NCI-H2107 treated with DMSO at 0.1 percent for 48 hours (cell line): ENCODE results near the gene SLITRK1.
A peak's percentile ranks its signal among the peaks of the same experiment; 100 is the strongest.

Experiments used
- DNase-seq: peaks from one replicate; lab custom pipeline; 2025; ENCODE audit not compliant: unreplicated experiment; lab: John Stamatoyannopoulos, UW

Gene SLITRK1, protein sequence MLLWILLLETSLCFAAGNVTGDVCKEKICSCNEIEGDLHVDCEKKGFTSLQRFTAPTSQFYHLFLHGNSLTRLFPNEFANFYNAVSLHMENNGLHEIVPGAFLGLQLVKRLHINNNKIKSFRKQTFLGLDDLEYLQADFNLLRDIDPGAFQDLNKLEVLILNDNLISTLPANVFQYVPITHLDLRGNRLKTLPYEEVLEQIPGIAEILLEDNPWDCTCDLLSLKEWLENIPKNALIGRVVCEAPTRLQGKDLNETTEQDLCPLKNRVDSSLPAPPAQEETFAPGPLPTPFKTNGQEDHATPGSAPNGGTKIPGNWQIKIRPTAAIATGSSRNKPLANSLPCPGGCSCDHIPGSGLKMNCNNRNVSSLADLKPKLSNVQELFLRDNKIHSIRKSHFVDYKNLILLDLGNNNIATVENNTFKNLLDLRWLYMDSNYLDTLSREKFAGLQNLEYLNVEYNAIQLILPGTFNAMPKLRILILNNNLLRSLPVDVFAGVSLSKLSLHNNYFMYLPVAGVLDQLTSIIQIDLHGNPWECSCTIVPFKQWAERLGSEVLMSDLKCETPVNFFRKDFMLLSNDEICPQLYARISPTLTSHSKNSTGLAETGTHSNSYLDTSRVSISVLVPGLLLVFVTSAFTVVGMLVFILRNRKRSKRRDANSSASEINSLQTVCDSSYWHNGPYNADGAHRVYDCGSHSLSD

DNA sequence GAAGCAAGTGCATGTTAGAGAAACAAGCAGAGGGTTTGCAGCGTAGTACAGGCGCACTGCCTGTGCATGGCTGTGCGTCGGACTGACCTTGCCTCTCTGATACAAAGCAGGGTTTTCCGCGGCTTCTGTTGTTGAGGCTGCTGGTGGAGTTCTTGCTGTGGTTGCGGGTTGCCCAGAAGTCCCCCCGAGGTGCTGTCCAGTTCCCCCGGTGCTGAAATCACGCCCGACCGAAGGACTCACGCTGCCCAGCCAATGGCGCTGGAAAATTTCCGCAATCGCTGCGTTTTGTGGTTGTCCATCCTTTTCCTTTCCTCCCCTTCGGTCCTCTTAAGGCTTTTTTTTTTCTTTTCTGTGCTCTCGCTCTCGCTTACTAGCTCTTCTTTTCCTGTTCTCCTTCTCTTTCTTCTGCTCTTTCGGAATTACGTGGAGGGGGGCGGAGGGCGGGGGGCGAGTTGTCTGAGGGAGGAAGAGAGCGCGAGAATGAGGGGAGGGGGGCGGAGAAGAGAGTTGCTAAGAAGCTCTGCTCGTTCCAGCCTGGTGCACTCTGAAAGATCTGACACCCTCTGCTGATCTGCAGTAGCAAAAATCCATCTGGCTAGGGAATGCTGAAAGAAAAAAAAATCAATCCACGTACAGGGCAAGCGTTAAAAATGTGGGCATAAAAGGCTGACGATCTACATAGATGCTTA lies at the start of gene SLITRK1:
SLITRK1 (minus strand) TSS at position 558 of the 689 bp plus-strand sequence. CDS start 967 bp downstream, outside the sequence.
- DNase-seq, result peak; percentile 43

DNA sequence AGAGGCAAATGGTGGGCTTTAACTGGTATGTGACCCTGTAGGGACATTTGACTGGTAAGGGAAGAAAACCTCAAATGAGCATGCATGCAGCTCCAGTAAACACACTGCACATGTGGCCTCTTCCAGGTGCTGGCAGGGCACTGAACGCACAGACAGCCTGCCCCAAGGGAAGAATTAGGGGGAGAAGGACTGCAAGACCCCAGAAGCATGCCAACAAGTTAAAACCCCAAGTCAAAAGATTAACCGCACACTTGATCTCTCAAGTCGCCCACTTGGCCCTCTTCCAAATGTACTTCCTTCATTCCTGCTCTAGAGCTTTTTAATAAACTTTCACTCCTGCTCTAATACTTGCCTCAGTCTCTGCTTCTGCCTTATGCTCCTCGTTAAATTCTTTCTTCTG lies 46.9 kb upstream of the SLITRK1 start:
- no peak for DNase-seq

DNA sequence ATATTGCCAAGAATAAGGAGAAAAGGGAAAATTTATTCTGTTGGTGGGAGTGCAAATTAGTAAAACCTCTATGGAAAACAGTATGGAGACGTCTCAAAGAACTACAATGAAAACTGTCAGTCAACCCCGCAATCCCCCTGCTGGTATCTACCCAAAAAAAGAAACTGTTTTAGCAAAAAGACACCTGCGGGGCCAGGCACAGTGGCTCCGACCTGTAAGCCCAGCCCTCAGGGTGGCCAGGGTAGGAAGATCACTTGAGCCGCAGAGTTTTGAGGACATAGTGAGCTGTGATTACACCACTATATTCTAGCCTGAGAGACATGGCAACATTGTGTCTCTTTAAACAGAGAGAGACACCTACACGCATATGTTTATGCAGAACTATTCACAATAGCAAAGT lies 37.5 kb upstream of the SLITRK1 start:
- DNase-seq, result no peak

DNA sequence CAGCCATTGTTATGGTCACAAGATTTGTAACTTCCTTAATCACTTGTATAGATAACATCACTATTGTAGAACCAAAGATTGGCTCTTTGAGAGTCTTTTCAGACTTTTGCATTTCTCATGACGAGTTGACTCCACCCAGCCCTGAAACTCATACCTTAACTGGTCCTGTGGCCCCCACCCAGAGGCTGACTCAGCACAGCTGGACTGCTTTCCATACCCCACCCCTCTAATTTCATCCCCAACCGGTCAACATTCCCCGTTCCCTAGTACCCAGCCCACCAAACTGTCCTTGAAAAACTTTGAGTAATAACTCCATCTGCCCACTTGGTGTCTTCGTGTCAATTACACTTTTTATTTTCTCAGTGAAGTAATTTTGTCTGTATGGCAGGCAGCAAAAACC lies 32.1 kb upstream of the SLITRK1 start:
- DNase-seq, result no peak

DNA sequence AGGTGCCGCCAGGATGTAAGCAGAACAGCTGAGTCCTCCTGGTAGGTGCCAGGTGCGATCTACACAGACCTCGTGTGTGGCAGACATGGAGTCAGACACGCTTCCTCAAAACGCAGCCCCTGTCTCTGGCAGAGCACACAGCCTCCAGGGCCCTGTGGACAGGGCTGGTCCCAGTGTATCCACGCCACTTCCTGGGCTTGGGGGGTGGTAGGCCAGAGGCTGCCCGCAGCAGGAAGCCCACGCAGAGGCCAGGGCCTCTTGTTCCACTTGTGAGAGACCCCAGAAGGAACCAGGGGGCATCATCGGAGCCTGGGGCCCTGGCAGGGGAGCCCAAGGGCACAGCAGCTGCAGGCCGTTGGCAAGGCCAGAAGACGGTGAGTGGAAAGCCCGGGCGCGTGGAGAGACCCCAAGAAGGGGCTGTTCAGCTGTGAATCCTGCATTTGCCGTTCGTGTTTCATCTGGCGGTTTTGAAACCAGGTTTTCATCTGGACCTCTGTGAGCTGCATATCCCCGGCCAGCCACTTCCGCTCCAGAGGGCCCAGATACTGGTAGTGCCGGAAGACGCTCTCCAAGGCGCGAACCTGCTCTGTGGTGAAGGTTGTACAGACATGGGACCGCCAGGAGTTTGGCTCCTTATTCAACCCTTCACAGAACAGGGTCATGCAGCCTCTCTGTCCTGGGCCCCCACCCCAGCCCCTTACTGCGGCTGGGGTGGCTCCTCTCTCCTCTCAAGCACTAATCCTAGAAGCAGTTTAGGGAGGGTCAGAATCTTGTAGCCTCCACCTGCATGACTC lies 25.1 kb upstream of the SLITRK1 start:
- no peak for DNase-seq

DNA sequence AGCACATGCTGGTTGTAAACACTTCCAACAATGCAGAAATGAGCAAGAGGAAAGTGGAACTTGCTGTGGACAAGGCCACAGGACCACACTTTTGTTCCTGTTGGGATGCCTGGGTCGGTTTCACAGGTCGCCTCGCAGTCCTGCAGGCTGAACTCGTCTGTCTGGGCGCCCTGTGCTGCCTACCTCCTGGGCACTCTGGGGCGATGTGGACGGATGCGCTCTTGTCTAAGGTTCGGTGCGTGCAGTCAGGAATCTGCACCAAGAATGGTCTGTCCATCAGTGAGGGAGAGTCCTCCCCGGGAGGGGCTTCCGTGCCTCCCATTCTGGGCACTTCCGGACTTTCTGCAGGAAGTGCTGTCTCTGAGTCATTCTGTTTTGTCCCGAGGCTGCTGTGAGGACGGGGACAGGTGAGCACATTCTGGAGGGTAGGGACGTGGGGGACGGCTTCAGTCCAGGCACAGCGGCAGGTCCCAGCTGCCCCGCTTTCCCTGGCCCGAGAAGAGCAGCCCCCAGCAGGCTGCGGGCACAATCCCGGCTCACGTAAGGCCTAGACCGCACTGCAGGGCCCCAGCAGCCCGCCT lies 24.1 kb upstream of the SLITRK1 start:
- DNase-seq, result no peak

DNA sequence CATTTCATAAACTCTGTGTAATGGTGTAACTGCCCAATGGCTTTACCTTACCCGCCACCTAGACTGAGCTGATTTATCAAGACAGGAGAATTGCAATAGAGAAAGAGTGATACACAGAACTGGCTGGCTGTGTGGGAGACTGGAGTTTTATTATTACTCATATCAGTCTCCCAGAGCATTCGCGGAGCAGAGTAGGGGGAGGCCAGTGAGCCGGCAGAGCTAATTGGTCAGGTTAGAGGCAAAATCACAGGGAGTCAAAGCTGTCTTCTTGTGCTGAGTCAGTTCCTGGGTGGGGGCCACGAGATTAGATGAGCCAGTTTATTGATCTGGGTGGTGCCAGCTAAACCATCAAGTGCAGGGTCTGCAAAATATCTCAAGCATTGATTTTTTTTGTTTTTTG lies 23.4 kb upstream of the SLITRK1 start:
- no peak for DNase-seq

DNA sequence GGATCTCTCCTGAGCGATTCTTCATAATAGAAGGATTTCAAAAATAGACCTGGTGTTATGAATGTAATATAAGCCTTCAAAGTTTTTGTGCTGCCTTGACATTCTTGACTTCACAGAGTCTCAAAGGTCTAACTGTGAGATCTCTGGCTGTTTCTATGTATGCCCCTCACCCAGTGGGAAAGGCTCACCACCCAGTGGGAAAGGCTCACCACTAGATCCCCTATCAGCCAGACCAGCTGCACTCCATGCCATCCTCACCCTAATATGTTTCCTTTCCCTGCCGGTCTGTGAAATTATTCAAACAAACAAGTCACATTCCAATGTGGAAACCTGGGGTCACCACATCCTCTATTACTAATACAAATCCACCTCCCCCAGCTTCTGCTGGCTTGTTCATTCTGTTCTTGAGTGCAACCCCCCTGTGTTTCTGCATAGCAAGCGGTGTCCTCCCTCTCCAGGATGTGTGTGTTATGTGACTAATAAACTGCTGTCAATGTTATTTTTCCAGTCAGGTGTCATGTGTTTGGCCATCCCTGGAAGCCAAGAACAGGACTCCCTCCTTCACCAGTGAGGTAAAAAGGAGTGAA lies 13.8 kb upstream of the SLITRK1 start:
- DNase-seq, result no peak

DNA sequence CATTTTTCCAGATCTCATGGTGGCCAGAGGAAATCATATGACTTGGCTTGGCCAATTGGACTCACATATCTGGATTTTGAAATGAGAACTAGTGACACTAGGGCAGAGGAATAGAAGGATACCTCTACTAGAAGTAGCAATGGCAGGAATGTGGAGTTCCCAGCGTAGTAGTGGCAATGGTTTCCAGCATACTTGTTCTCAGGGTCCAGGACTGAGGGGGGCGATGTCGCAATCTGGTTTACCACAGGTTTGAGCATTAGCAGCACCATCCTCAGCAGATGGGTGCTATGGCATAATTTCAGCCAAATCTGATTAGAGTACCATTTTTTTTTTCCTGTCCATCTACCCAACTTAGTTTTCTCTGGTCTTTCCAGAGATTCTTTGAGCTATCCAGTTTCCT lies 8.1 kb upstream of the SLITRK1 start:
- DNase-seq, result no peak

DNA sequence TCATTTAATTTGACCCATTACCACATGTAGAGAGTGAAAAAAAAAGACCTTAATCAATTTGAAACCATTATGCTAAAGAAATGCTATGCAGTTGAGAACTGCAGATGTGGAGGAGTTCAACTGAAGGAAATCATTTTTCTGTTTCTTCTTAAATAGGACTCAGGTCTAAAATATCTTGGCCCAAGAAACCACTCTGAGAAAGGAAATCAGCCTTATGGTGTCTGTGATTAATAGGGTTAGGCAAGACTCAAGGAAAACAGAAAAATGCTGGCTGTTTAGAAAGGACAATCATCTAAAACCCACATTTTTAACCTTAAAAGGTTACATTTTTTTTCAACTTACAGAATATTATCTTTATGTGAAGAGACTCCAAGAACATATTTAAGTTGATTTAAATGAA lies 1.9 kb upstream of the SLITRK1 start:
- no peak for DNase-seq

DNA sequence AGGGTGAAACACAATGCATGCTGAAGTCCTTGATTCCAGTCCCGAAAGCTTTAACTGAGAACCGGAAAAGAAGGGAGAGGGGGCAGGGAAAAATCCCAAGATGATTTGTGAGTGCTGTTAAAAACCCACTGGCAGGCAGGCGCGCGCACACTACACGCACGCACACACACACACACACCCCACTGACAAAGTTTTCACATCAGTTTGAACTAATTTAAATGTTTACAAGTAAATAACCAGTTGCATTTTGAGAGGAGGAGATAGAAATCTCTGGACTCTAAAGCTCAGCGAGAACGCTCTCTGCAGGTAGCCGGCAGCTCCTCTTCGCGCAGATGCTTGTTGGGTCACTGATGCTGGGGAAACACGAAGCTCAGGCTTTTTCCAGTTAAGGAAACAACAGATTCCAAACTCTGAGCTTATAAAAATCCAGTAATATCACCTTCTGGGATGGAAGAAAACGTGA lies 818 bp upstream of the SLITRK1 start:
- DNase-seq, result no peak

DNA sequence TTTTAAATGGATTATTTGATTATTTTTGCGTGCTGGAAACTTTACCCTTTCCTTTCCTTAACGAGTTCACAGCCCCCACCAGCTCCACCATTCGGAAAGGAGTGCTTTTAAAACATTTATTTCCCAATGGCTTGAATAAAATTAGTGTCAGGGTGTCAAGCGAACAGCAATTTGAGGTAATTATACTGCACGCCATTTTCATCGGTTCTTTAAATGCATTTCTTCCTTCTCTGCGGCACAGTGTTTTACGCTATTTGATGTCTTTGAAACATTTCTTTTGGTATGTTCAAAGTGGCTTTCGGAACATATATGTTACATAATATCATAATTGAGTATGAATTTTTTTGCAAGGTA lies 309 bp upstream of the SLITRK1 start:
- DNase-seq, result no peak

DNA sequence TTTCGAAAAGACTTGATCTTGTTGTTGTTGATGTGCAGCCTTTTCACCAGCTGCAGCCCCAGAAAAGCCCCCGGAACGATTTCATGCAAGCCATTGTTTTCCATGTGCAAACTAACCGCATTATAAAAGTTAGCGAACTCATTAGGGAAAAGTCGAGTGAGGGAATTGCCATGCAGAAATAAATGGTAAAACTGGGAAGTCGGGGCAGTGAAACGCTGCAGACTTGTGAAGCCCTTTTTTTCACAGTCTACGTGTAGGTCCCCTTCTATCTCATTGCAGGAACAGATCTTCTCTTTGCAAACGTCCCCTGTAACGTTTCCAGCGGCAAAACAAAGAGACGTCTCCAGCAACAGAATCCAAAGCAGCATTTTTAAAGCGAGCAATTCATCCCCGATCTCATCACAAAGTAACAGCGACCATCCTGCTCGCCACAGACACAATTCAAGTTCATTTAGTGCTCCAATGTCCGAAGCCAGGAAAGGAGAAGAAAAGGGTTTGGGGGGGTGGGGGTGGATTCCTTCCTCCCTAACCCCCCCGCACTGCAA lies 1.1 kb downstream of the SLITRK1 start:
- no peak for DNase-seq

DNA sequence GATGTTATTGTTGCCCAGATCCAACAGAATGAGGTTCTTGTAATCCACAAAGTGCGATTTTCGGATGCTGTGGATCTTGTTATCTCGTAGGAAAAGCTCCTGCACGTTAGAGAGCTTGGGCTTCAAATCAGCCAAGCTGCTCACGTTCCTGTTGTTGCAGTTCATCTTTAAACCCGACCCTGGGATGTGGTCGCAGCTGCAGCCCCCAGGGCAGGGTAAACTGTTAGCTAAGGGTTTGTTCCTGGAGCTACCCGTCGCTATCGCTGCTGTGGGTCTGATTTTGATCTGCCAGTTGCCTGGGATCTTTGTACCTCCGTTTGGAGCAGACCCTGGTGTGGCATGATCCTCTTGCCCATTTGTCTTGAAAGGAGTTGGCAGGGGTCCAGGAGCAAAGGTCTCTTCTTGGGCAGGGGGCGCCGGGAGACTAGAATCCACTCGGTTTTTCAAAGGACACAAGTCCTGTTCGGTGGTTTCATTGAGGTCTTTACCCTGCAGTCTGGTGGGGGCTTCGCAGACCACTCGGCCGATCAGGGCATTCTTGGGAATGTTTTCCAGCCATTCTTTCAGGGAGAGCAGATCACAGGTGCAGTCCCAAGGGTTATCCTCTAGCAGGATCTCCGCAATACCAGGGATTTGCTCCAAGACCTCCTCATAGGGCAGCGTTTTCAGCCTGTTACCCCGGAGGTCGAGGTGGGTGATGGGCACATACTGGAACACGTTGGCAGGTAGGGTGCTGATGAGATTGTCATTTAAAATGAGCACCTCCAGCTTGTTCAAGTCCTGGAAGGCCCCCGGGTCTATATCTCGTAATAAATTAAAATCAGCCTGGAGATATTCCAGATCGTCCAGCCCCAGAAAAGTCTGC lies 1.8 kb downstream of the SLITRK1 start:
- no peak for DNase-seq

DNA sequence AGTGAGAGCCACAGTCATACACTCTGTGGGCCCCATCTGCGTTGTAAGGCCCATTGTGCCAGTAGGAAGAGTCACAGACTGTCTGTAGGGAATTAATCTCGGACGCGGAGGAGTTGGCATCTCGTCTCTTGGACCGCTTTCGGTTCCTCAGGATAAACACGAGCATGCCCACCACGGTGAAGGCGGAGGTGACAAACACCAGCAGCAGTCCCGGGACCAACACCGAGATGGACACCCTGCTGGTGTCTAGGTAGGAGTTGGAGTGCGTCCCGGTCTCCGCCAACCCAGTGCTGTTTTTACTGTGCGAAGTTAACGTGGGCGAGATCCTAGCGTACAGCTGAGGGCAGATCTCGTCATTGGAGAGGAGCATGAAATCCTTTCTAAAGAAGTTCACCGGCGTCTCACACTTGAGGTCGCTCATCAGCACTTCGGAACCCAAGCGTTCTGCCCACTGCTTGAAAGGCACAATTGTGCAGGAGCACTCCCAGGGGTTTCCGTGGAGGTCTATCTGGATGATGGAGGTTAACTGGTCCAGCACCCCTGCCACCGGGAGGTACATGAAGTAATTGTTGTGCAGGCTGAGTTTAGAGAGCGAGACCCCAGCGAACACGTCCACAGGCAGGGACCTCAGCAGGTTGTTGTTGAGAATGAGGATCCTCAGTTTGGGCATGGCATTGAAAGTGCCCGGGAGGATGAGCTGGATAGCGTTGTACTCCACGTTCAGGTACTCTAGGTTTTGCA lies 2.7 kb downstream of the SLITRK1 start:
- DNase-seq, result no peak

DNA sequence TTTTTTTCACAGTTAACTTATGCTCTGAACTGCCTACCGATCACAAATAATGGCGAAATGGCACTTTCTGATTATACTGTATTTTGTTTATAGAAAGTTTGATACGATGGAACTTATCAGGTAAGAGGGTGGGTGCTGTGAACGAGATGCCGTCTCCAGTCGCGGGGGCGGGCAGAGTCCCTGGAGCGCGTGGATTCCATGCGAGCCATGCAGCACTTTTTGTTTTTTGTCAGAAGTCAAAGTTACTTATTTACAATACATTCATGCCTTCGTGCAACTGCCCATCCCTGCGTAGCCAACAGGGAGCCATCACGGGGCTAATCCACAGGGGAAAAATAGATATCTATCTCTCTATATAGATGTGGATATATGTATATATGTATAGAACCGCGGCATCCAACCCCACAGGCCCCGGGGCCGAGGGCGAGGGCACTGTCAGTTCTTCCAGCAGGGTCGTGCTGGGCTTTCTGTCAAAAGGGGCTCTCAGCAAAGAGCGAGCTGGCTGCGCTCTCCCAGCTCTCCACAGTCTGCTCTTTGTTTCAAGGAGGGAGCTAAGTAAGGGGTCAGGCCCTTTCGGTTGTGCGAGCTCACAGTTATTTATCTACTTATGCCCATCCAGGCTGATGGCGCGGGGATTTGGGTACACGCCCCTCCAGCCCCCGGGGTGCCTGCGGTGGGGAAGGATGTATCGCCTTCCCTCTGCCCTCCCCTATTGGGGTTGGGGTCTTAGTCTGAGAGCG lies 3.4 kb downstream of the SLITRK1 start:
- no peak for DNase-seq

DNA sequence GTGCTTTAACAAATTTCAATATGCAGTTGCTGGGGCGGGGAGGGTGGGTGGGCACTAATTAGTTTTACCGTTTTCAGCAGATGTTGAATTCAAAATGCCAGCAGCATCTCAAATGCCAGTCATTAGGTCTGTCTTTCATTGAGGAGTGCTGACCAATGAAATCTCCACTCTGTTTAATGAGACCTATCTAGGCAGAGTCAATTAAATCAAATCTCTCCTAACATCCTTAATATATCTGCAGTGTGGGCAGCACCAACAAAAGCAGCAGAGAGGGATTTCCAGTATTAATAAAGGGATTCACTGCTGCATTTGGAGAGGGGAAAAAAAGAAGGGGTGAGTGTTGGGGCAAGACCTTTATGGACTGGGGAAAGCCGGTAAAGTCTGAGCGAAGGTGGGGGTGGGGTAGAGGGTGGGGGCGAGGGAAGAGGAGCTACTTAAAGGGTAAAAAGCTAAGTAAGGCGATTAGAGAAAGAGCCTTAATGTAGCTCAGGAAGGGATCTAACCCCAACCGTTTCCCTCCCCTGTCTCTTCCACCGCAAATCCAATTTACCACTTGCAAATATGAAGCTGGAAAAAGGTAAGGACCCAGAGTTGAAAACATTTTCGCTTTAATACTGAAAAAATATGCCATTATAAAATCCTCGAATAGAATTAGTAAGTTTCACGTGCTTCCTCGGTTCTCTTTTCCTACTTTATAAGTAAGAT lies 4.5 kb downstream of the SLITRK1 start:
- DNase-seq, result no peak
